ENCODE measurements around the gene PLD4.

PLD4 gene

DNA sequence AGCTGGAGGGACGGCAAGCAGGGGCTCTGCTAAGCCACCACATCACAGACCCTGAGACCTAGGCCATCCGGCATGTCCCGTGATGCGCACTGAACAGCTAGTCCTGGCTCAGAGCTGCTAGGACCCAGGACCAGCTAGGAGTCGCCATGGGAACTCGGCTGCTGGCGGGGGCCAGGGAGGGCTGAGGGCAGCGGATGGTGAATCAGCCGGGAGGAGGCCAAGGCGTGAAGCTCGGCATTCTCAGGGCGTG, 48.4 kb downstream of the PLD4 start:
- FAIRE-seq = peak; percentile 99
- DNase-seq (ENCODE audit: insufficient read length, low spot score) = peak; percentile 92

DNA sequence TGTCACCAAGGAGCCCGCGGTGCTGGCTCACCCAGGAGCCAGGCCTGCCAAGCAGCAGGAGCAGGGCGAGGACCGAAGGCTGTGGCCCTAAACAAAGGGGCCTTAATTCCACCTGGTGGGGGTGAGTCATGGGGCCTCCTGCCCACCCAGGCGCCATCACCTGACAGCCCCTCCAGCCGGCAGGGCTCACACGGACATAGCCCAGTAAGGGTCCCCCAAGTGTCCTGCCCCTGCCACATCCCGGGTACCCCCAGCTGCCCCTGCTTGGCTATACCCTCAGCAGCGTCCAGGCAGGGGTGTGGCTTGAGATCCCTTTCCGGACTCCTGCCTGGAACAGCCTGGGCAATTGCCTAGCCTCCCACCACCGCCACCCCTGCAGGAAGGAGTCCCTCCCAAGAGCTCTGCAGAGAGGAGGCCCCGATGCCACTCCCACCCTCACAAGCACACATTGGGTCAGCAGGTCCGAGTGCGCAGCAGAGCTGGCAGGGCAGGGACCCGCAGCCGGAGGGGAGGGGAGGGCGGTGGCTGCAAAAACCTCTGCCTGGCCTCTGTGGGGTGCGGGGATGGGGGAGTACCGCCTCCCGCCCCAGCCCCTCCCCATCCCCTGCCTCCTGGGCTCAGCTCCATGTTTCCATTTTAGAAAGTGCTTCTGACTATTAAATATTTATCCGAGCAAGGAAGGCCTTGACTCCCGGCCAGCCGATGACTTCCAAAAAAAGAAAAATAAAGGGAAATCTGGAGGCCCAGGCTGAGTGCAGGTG, 48.9 kb downstream of the PLD4 start:
- DNase-seq (ENCODE audit: insufficient read length, low spot score) (peak; percentile 69), FAIRE-seq (no peak)

DNA sequence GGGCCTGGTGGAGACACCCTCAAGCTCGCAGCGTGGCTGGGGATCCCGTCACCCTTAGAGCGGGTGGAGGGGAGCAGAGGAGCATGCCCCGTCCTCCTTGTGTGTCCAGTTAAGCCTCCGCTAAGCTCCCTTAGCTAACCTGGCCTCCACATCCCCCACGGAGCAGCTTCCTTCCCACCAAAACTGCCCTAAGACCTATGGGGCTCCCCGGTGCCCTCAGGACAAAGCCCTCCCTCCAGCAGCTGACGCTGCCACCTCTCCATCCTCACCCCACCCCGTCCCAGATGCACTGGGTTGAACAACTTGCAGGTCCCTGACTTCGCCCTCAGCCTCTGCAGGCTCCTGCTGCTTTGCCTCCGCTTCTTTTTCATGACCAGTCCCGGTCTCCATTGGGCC, 49.5 kb downstream of the PLD4 start:
- FAIRE-seq = no peak
- DNase-seq (ENCODE audit: insufficient read length, low spot score) = no peak

DNA sequence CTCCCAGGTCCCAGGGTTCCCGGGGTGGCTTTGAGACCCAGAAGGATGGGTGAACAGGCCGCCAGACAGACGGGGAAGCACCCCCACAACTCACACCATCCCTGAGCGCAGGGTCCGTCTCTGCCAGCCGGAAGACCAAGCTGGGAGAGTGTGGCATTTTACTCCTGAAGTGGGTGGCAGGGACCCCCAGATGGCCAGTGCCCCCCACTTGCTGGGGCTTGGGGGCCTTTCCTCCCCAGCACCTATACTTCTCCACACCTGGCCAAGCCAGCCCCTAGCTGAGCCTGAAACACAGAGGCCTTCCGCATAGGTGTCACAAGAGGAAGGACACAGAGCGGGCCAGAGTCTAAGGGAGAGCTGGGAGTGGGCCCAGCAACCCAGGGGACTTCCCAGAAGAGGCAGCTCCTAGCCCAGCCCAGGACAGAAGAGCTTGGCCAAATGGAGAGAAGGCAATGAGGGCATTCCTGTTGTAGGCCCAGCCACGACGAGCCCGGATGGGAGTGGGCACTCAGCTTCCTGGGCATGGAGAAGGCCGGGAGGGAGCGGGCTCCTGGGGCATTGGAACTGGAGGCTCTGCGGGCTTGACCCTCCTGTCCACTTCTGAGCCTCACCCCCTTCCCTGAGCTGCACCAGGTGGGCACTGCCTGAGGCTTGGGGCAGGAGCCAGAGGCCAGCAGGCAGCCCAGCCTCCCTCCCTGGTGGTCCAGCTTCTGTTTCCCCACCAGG, 50.1 kb downstream of the PLD4 start:
- no peak for DNase-seq (ENCODE audit: insufficient read length, low spot score)
- no peak for FAIRE-seq

DNA sequence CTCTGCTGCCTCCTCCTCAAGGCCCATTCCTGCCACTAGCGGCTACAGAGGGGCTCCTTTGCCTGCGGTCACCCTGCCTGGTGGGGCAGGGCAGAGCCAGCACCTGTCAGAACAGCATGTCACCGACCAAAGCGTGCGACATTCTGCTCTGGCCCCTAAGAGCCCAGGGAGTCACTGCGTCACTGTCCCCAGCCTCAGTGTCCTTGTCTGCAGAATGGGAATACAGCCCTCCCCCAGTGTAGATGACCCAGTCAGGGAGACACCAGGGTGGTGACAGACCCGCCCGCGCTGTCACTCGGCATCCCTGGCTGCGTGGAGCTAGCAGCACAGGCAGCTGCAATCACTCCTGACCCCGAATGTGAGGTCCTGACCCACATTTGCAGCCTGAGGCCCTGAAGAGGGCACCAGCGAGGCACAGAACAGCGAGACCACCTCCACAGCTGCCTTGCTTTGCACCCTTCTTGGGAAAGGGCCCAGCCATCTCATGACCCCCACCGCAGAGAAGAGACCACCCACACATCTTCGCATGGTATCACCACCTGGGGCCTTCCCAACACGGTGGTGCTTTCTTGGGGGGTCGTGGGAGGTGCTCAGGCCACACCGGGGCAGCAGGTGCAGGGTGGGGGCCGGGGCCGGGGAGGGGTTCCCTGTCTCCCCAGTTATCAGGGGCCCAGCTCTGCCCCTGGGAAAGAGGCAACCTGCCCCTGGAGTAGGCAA, 51.0 kb downstream of the PLD4 start:
- DNase-seq (ENCODE audit: insufficient read length, low spot score) = no peak

DNA sequence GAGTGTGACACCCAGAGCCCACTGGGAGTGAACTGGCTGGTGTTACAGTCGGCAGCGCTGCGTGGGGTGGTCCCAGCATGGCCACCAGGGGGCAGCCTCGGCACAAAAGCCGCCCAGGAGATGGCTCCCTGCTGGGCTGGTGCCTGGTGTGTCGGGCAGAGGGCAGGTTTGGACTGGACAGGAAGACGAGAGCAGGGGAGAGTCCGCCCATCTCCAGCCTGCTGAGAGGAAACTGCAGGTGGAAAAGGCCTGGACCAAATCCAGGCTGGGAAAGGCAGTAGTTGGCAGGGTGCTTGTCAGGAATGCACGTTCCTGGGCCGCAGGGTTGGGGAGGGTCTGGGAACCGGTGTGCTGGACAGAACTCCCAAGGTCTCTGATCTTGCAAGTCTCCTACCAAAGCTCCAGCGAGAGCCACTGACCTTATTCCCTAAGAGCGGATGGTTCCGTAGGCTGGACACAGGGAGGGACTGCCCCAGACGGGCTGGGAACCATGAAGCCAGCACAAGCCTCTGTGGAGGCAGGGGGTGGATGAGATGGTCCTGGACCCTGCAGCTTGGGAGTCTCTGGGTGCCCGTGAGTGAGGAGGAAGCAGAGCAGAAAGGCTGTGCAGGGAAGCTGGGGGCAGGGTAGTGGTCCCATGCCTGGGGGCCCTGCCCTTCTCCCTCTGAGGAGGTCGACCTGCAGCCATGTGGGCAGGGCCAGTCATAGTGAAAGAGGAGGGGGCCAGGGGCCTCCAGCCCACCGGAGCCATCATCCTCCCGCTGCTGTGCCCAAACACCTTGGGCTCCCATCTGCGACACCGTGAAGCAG, 51.7 kb downstream of the PLD4 start:
- peak; percentile 86 for DNase-seq (ENCODE audit: insufficient read length, low spot score)
- FAIRE-seq = peak; percentile 96

More for the DNA sequence above, 51.0 kb downstream of the PLD4 start:
- FAIRE-seq = peak; percentile 42

DNA sequence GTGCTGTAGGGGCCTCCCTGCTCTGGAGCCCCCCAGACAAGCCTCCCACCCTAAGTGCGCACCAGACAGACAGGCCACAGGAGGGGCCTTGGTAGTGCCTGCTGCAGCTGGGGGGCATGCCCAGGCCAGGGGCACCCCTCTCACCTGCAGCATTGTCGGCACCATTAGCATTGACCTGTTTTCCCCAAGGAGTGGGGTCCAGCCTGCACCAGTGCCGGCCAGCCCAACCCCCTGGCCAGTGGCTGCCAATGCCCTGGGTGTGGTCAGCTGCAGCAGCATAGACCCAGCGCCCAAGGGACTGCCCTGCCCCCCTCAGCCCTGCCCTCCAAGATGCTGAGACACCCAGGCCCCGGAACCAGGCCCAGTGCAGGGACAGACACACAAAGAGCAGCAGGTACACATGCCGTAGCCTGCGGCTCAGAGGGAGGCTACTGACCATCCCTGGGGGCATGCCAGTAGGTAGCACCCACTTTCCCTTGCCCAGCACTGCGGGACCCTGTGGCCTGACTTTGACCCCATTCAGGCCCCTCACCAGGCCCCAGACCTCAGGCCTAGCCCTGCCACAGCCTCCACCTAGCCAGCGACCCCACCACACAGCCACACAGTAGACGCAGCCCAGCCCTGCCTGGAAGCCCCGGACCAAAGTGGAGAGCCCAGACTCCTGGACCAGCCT, 52.5 kb downstream of the PLD4 start:
- FAIRE-seq (no peak), DNase-seq (ENCODE audit: insufficient read length, low spot score) (no peak)

DNA sequence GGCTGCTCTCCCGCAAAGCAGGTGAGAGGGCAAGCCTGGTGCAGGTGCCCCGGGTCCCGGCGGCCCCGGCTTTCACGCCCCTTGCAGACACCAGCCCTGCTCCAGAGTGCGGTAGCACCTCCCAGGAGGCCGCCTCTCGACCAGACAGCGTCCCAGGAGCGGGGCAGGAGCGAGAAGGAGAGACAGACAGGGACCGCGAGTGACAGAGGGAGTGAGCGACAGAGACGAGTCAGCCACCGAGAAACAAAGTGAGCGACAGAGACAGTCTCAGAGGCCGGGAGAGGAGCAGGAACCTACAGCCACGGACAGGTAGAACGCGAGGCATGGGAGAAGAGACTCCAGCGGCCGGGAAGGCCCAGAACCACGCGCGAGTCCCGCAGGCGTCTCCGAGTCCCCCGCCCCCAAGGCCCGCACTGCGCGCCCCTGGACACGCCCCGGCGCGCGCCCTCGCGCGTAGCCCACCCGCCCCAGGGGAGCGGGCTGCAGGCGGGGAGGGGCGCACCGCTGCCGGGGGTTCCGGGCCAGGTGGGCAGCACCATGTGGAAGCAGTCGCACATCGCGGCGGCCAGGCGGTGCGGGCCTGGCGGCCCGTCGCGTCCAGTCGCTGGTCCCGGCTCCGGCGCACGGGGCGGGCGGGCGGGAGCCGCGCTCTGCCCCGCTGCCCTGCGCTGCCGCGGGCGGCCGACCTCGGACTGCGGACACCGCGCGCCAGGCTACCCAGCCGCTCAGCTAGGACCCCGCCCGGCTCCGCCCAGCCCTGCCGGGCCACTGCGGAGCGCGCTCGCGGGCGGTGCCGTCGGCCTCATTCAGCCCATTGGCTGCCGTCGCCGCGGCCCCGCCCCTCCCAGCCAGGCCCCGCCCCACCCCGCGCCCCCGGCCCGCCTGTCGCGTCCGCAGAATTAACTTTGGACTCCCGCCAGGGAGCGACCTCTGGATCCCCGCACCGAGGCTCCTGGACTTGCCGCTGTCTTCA, 53.3 kb downstream of the PLD4 start, which contains the start of gene AHNAK2:
AHNAK2 (minus strand) TSS at position 694 of the 973 bp plus-strand sequence; CDS start at position 557, 137 bp downstream.
- DNase-seq (ENCODE audit: insufficient read length, low spot score) = peak; percentile 75
- FAIRE-seq = peak; percentile 68

DNA sequence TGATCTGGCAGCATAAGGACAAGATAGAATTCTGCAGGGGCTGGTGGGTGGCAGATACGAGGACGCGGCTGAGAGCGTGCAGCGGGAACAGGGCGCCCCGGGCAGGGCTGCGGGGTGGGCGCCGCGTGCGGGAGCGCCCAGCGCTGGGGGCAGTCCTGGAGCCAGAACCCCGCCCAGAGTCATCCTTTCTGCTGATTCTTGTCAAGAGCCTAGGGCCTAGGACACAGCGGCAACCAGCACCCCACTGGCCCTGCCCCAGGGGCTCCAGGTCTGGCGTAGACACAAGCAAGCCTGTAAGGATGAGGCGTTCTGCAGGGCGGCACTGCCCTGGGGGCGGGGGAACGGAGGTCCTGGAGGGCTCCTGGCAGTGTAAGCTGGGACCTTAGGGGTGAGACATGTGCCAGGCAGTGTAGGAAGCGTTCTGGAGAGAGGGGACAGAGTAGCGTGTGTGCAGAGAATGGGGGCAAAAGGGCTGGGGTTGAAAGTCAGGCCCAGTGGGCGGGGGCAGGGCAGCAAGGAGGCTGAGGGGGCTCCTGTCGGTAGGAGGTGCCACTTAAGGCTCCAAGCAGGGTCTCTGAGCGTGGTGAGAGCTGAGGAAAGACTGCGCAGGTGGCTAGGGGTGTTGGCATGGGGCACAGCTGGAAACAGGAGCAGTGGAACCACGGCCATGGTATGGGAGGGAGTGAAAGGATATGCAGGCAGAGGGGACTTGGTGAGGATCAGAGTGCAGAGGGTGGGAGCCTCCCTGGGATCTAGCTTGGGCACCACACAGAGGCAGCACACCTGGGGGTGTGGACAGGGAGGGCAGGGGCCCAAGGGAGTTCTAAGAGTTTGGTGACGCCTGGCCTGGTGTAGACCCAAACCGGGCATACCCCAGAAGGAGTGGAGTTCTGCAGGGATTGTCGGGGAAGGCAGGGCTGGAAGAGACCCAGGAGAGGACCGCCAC, 54.3 kb downstream of the PLD4 start:
- DNase-seq (ENCODE audit: insufficient read length, low spot score) (no peak), FAIRE-seq (no peak)

DNA sequence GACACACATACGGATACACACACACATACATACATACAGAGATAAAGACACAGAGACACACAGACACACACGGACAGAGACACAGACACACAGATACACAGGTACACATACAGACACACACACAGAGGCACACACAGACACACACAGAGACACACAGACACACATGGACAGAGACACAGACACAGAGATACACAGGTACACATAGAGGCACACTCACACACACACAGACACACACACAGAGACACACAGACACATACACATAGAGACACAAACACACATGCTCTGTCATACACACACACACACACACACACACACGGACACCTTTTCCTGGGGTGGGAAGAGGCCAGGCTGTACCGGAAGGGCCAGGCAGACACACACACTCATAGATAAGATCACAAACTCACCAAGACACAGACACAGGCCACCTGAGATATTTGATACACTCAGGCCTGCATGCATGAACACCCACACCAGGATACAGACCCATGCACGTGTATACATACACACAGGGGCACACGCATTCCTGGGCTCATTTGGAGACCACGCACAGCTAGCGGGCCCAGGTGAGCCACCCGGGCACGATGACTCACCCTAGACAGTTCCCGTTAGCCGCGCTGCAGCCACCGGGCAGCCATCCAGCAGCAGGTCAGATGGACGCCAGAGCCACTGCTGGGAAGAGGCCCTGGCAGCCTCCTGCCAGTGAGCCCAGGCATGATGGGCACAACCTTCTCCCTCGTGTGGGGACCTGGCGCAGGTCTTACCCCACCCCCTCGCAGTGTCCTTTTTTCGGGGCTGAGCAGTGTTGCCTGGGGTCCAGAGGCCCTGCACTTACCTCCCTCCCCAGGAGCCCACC, 55.3 kb downstream of the PLD4 start:
- FAIRE-seq (peak; percentile 95), DNase-seq (ENCODE audit: insufficient read length, low spot score) (no peak)

DNA sequence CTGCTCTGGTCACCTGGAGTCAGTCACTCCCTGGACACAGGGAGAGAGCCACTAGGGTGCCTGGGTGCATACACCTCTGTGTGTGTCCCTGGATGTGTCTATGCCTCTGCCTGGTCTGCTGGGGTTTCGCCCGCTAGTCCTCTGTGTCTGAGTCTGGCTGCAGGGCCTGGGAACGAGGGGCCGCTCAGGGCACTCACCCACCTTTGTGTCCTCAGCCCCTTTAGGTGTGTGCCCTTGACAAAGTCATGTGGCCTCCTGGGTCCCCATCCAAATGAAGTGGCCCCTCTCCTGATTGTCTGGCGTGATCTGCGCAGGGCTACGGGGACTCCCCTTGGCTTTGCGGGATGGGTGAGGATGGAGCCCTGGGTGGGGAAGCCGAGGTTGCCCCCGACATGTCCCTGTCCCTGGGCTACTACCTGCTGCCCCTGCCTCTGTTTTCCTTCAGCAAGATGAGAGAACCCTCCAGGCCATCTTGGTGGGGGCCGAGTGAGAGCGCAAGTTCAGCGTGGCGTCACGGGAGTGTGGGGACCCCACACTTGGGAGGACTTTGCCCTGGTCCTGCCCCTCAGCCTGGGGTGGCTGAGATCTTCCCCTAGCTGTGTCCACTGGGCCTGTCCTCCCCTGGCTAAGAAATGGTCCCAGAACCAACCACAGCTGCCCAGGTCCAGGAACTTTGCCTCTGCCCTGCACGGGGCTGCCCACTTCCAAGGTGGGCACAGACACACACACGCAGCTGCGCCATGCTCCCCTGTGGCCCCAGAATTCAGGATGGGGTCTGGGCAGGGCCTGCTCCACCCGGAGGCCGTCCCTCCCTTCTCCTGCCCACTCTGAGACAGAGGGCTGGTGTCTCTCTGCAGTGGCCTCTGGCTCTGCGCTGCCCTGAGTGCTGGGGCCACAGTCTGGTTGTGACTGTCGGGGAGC, 56.2 kb downstream of the PLD4 start:
- FAIRE-seq (no peak), DNase-seq (ENCODE audit: insufficient read length, low spot score) (no peak)

DNA sequence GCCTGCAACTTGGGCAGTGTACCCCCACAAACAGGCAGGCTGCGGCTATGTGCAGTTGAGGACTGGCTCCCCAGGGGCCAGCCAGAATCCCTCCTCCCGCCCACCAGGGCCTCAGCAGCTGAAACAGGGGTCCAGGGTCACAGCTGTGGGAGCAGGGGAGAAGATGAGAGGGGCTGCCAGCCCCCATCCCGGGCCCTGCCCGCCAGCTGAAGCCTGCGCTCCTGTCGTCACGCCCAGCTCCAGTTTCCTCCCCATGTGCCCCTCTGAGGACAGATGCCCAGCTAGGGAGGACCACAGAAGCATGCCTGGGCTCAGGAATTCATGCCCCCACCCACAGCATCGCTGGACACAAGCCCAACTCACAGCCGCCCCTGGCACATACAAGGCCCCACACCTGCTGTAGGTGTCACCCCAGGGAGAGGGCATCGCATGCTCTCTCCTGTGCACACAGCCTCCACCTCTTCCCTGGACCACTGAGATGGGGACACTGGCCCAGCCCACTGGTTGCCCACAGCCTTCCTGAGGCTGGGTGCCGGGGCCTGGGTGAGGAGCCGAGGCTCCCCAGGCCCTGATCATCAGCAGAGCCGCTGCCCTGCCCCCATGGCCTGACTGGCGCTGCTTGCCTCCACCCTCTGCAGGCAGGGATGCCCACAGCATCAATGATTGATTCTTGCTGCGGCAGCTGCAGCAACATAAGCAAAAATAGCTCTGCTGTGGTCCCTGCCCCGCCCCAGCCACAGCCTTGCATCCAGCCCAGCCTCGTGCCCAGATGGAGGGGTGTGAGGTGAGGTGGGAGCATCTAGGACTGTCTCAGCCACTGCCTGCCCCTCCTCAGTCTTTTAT, 57.2 kb downstream of the PLD4 start:
- no peak for FAIRE-seq
- DNase-seq (ENCODE audit: insufficient read length, low spot score) = no peak

DNA sequence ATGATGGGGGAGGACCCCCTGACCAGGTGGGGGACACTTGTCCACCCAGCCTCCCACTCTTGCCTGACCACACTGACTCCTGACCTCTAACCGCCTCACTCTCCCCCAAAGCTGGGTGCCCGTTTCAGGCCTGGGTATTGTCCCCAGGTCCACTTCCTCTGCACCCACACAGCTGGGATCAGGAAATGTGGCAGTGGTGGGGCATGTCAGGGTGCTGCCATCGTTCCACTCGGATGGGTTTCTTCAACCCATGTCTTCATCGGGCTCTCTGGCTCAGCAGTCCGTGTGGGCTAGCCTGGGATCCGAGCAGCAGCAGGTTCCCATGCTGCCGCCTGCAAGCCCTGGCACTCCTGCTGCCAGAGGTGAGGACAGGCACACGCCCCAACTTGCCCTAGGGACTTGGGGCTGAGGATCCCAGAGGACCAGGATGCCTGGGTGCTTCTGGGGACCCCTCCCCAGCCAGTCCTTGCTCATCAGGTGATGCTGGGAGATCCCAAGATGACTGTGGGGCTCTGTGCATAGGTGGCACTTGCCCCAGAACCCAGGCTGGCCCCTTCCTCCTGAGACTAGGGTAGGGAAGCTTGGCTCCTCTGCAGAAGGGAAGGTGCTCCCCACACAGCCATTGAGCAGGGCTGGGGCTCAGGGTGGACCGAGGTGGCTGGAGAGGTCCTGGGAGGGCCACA, 58.0 kb downstream of the PLD4 start:
- no peak for FAIRE-seq
- DNase-seq (ENCODE audit: insufficient read length, low spot score) = no peak

All from HTR-8/SVneo (cell line).